ENCODE data around the gene DOK4. TPM values are rescaled to one million over a fixed set of nuclear protein-coding genes. Genes with fewer than 3 reads are reported as not detected.
A peak's percentile ranks its signal among the peaks of the same experiment; 100 is the strongest.

Gene DOK4
- total and polyA plus RNA-seq, 4 donors: 7.8 to 24.6 (median 18.1) TPM

DNA sequence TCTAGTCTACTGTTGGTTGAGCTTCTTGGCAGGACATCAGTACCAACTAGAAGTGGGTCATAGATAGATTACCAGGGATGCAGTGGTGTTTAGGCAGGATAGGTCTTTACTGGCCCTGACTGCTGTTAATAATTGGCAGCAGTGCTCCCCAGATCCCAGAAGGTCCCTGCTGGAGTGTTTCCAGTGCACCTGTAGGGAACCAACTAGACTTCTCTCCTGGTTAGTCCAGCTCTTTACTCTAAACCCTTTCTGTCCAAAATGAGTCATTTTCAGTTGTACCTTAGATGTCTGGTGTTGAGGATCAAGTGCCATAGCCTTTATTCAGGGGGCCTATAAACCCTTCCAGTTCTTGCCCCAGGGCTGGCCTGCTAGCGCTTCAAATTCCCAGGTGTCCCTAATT is 15.1 kb downstream of the DOK4 start:
- H3K27ac ChIP-seq (ENCODE audit: low read depth in 1 of 2, low read length in 2 of 2): peak overlapping the region; percentile 47 to 69
- peaks cover 6 to 45% (median 37%) of the 10 kb centered on the region in 4 donors for H3K4me1 ChIP-seq (ENCODE audit: control insufficient read depth in 4 of 4, insufficient read depth in 4 of 4, low read length in 3 of 4)
- no peak overlapping the region for H3K9ac ChIP-seq (ENCODE audit: low read depth in 1 of 2, low read length in 2 of 2)
- no peaks in the 10 kb centered on the region for H3K27me3 ChIP-seq (ENCODE audit: control insufficient read depth in 4 of 4, insufficient read depth in 4 of 4, low read length in 3 of 4)
- peaks cover 13 to 51% (median 34%) of the 10 kb centered on the region in 4 donors for H3K36me3 ChIP-seq (ENCODE audit: control insufficient read depth in 4 of 4, insufficient read depth in 3 of 4, low read depth in 1 of 4, low read length in 3 of 4)
- TF ChIP-seq, protein P1, sequence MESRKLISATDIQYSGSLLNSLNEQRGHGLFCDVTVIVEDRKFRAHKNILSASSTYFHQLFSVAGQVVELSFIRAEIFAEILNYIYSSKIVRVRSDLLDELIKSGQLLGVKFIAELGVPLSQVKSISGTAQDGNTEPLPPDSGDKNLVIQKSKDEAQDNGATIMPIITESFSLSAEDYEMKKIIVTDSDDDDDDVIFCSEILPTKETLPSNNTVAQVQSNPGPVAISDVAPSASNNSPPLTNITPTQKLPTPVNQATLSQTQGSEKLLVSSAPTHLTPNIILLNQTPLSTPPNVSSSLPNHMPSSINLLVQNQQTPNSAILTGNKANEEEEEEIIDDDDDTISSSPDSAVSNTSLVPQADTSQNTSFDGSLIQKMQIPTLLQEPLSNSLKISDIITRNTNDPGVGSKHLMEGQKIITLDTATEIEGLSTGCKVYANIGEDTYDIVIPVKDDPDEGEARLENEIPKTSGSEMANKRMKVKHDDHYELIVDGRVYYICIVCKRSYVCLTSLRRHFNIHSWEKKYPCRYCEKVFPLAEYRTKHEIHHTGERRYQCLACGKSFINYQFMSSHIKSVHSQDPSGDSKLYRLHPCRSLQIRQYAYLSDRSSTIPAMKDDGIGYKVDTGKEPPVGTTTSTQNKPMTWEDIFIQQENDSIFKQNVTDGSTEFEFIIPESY (IDR thresholded peaks at IDR 0.05): no peak
- TF ChIP-seq, protein P2, sequence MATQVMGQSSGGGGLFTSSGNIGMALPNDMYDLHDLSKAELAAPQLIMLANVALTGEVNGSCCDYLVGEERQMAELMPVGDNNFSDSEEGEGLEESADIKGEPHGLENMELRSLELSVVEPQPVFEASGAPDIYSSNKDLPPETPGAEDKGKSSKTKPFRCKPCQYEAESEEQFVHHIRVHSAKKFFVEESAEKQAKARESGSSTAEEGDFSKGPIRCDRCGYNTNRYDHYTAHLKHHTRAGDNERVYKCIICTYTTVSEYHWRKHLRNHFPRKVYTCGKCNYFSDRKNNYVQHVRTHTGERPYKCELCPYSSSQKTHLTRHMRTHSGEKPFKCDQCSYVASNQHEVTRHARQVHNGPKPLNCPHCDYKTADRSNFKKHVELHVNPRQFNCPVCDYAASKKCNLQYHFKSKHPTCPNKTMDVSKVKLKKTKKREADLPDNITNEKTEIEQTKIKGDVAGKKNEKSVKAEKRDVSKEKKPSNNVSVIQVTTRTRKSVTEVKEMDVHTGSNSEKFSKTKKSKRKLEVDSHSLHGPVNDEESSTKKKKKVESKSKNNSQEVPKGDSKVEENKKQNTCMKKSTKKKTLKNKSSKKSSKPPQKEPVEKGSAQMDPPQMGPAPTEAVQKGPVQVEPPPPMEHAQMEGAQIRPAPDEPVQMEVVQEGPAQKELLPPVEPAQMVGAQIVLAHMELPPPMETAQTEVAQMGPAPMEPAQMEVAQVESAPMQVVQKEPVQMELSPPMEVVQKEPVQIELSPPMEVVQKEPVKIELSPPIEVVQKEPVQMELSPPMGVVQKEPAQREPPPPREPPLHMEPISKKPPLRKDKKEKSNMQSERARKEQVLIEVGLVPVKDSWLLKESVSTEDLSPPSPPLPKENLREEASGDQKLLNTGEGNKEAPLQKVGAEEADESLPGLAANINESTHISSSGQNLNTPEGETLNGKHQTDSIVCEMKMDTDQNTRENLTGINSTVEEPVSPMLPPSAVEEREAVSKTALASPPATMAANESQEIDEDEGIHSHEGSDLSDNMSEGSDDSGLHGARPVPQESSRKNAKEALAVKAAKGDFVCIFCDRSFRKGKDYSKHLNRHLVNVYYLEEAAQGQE (IDR thresholded peaks at IDR 0.05): no peak
- TF ChIP-seq RAD21 (IDR thresholded peaks at IDR 0.05): no peak
- no peak for TF ChIP-seq JUND (IDR thresholded peaks at IDR 0.05)
- peak; percentile 11 for TF ChIP-seq SP1 (IDR thresholded peaks at IDR 0.05)
- no peak for TF ChIP-seq EGR1 (IDR thresholded peaks at IDR 0.05; ENCODE audit: low read depth in 2 of 2)
- TF ChIP-seq, protein P3, sequence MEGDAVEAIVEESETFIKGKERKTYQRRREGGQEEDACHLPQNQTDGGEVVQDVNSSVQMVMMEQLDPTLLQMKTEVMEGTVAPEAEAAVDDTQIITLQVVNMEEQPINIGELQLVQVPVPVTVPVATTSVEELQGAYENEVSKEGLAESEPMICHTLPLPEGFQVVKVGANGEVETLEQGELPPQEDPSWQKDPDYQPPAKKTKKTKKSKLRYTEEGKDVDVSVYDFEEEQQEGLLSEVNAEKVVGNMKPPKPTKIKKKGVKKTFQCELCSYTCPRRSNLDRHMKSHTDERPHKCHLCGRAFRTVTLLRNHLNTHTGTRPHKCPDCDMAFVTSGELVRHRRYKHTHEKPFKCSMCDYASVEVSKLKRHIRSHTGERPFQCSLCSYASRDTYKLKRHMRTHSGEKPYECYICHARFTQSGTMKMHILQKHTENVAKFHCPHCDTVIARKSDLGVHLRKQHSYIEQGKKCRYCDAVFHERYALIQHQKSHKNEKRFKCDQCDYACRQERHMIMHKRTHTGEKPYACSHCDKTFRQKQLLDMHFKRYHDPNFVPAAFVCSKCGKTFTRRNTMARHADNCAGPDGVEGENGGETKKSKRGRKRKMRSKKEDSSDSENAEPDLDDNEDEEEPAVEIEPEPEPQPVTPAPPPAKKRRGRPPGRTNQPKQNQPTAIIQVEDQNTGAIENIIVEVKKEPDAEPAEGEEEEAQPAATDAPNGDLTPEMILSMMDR (IDR thresholded peaks at IDR 0.05; ENCODE audit: low read depth, low read length, missing input control): no peak
- no peaks in the 10 kb centered on the region for H3K9me3 ChIP-seq (ENCODE audit: control insufficient read depth in 4 of 4, low read length in 3 of 4)
- 73% methylated on average over 1 of the region's 1 CpG for WGBS
- no peak overlapping the region for H3K4me3 ChIP-seq (ENCODE audit: low read depth in 1 of 3, low read length in 3 of 3)
- no peak for DNase-seq (ENCODE audit: low spot score)

DNA sequence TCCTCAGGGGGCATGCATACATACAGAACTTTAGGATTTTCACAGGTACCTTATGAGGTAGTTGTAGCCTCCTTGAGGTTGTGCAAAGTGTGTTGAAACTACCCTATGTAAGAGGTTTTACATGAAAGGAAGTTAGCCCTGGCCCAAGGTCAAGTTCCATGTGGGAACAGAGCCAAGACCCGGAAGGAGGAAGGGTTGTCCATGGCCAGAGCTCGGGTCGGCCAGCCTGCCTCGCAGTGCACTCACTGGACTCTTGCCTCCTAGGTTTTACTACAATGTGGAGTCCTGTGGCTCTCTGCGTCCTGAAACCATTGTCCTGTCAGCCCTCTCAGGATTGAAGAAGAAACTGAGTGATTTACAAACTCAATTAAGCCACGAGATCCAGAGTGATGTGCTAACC is 15.6 kb downstream of the DOK4 start:
- no peak overlapping the region for H3K4me3 ChIP-seq (ENCODE audit: low read depth in 1 of 3, low read length in 3 of 3)
- H3K36me3 ChIP-seq (ENCODE audit: control insufficient read depth in 4 of 4, insufficient read depth in 3 of 4, low read depth in 1 of 4, low read length in 3 of 4): peaks cover 13 to 56% (median 39%) of the 10 kb centered on the region in 4 donors
- H3K9me3 ChIP-seq (ENCODE audit: control insufficient read depth in 4 of 4, low read length in 3 of 4): no peaks in the 10 kb centered on the region
- peak; percentile 60 for DNase-seq (ENCODE audit: low spot score)
- WGBS: 16% methylated on average over 6 of the region's 6 CpGs
- H3K27ac ChIP-seq (ENCODE audit: low read depth in 1 of 2, low read length in 2 of 2): peak overlapping the region; percentile 47 to 69
- H3K4me1 ChIP-seq (ENCODE audit: control insufficient read depth in 4 of 4, insufficient read depth in 4 of 4, low read length in 3 of 4): peaks cover 6 to 43% (median 36%) of the 10 kb centered on the region in 4 donors
- no peaks in the 10 kb centered on the region for H3K27me3 ChIP-seq (ENCODE audit: control insufficient read depth in 4 of 4, insufficient read depth in 4 of 4, low read length in 3 of 4)
- H3K9ac ChIP-seq (ENCODE audit: low read depth in 1 of 2, low read length in 2 of 2): no peak overlapping the region
- peak; percentile 52 for TF ChIP-seq NR2F2 (IDR thresholded peaks at IDR 0.05)
- peak; percentile 10 for TF ChIP-seq SP1 (IDR thresholded peaks at IDR 0.05)
- TF ChIP-seq JUND (IDR thresholded peaks at IDR 0.05): no peak
- TF ChIP-seq HNF4G (IDR thresholded peaks at IDR 0.05): no peak
- TF ChIP-seq, protein P2 (IDR thresholded peaks at IDR 0.05): no peak
- no peak for TF ChIP-seq FOXA1 (IDR thresholded peaks at IDR 0.05)
- TF ChIP-seq, protein P4, sequence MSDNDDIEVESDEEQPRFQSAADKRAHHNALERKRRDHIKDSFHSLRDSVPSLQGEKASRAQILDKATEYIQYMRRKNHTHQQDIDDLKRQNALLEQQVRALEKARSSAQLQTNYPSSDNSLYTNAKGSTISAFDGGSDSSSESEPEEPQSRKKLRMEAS (IDR thresholded peaks at IDR 0.05): peak; percentile 23
- TF ChIP-seq, protein P3 (IDR thresholded peaks at IDR 0.05; ENCODE audit: low read depth, low read length, missing input control): no peak
- TF ChIP-seq HNF4A (conservative IDR thresholded peaks at IDR 0.05): peak; percentile 27 to 59
- TF ChIP-seq GABPA (IDR thresholded peaks at IDR 0.05 in 1 of 2, conservative IDR thresholded peaks at IDR 0.05 in 1 of 2): no peak
- TF ChIP-seq, protein P1 (IDR thresholded peaks at IDR 0.05): no peak
- TF ChIP-seq EGR1 (IDR thresholded peaks at IDR 0.05; ENCODE audit: low read depth in 2 of 2): no peak
- TF ChIP-seq YY1 (IDR thresholded peaks at IDR 0.05): no peak
